GM18520 (cell line): ENCODE results near the gene MORN5.

Experiments used
- ATAC-seq: cut with Tn5 transposase; IDR thresholded peaks from one replicate; pipeline ENCODE4 v1.9.1; 2021; ENCODE audit not compliant: unreplicated experiment

The MORN5 gene

DNA sequence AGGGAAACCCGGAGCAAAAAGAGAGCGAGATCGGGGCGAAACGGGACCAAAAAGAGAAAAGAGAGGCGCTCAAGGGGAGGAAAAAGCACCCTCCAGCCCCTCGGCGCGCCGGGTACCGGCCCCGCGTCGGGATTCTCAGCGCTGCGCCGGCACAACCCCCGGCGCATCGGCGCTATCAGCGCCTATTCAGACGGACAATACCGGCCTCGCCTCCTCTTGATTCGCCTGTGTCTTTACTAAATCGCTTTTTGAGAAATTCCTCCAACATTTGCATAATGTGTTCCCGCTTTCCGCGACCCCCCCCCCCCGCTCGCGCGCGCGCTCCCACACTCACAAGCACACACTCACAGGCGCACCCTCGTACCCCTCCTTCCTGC lies 68.5 kb downstream of the MORN5 start:
- no peak for ATAC-seq

DNA sequence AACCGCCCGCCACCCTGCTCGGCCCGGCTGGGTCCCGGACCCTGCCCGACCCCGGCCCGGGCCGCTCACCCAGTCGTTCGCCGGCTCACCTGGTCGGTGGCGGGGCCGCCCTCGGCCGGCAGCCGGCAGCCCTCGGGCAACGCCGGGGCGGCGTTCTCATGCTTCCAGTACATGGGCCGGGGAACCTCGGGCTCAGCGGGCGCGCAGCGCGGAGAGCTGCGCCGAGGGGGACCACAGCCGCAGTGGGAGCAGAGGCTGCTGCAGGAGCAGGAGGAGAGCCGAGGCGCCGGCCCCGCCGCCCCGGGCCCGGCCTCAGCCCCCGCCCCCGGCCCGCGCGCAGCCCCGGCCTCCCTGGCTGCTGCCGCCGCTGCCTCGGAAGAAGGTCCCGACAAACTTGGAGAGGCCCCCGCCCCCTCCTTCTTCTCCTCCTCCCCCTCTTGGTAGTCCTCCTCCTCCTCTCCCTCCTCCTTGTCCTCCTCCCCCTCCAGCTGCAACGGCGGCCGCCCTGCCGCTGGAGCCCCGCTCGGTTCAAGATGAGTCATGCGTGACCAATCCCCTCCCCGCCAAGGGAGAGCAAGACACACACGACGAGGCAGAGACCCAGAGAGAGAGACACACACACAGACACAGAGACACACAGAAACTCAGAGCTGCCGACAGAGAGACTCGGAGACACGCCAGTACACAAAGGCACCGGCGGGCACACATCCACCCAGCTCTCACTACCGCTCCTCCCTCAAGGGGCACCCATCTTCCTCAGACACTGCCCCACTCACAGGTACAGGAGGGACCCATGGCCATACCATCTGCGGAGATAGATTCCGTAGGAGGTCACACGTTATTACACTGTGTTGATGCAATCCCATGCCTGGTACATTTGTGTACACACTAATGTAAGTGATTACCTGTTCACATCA lies 69.1 kb downstream of the MORN5 start, which contains the start of gene LHX6:
LHX6 (minus strand) TSS at position 390 of the 917 bp plus-strand sequence; CDS start at position 173, 217 bp downstream.
- ATAC-seq, result no peak

DNA sequence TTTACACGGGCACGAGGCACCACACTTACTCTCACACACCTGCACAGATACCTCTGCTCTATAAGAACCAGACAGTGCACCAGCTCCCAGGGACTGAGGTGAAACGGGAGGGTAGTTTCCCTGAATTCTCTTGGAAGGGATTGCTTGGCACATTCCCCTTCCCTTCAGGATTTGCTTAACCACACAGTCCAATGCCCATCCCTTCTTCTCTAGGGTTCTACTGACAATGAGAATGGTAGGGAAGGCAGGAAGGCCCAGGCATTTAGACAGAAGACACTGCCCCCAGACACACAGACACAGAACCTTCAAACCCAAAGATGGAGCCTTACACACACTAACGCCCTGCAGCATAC lies 69.8 kb downstream of the MORN5 start:
- ATAC-seq, result no peak

DNA sequence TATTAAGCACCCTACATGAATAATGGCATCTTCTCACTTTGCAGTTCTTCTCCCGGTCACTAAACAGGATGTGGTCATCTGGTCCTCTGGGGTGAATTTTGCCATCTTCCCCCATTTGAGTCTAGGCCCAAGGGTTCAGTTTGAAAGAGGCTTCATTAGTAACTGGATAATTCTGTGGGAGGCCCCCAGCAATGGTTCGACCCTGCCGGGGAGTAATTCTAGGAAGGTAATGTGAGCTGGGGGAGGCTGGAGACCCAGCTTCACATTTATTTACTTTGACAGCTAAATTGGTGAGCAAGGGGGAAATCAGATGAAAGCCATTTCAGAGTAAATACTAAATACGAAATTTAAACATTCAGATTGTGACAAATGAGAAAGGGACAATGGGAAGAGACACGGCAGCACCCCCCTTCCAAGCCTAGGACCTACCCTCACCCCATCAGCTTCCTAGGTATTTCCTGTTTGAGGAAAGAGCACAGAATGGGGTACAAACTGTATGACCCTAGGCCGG lies 73.1 kb downstream of the MORN5 start:
- no peak for ATAC-seq

DNA sequence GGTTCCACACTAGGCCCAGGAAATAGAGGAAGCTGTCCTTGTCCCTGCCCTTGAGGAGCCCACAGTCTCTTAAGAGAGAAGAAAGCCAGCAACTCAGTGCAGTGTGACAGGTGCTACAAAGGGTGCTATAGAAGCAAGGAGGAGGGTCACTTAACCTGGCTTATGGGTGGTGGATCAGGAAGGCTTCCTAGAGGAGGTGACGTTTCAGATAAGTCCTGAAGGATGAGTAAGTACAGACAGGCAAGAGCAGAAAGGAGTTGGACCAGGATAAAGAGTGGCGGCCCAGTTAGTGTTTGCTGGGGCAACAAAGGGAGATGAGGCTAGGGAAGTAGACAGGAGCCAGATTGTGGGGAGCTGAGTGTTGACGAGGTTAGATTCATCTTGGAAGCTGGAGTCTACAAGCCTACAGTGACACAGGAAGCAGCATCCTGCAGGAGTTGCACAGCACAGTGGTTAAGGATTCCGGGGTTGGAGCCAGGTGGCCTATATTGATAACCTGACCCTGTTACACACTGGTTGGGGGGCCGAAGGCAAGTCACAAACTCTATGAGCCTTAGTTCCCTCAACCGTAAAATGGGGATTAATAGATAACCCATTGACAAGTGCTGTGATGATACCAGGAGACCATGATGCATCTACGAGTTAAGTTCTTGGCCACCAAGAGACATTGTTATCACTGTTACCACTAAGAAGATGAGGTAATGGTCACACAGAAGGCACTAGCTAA lies 74.5 kb downstream of the MORN5 start:
- no peak for ATAC-seq

DNA sequence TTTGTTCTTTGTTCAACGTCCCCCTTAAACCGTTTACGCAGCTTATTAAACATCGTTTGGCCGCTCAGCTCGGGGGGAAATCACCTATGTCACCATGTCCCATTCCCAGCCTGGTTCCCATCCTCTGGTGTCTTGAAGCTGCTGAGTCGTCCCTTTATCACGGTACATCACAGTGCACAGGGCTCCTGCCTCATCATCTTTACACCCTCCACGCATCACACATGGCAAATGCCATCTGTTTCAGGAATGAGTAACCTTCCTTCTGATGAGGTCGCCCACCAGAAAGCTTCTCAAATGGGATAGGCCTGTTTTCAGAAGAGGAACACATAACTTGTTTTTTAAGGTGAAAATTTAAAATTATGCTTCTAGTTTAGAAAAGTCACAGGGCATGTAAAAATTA lies 77.0 kb downstream of the MORN5 start:
- no peak for ATAC-seq

DNA sequence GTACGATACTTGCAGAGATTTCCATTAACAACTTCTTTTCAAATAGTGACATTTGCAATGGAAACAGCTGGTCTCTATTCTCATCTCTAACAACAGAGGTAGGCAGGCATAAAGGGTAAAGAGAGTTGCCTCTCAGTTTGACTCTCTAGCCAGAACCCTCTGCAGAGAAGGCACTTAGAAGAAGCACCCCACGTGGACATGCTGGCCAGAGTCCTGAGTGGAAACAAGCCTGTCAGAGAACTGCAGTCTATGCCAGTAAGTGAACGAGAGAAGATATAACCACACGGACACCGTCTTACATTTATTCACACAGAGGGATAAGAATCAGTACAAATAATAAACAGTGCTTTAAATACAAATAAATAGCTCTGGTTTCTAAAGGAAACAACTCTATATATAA lies 80.0 kb downstream of the MORN5 start:
- no peak for ATAC-seq

DNA sequence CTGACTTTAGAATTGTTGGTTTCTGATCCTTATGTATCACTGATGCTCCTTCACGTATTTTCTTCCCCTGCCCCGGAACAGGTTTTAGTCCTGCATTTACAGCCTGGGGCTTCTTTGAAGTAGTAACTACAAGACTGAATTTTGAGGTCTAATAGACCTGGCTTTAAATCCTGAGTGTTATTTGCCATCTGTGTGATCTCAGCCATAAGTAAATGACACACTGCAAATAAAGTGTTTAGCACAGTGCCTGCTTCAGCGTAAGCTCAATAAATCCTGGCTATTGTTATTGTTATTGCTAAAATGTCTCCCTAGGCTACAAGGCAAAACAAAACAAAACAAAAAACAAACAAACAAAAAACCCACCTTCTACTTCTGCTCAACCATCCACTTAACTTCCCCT lies 84.6 kb downstream of the MORN5 start:
- no peak for ATAC-seq

DNA sequence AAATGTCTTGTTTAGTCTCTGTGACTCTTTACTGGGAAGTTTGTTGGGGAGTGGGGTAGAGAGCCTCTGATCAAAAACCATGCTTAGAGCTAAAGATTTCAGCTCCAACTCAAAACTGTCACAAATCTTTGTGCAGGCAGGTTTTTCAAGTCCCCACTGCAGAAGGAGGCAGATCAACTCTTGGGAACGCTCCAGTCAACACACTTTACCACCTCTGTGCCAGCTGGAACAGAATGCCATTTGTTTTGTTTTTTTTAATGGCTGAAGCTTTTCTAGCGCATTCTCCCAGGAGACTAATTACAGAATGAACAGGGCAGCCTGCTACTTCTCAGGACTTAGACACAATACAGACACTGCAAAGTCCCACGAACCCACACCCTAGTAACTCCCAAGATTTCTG lies 87.0 kb downstream of the MORN5 start:
- ATAC-seq, result no peak

DNA sequence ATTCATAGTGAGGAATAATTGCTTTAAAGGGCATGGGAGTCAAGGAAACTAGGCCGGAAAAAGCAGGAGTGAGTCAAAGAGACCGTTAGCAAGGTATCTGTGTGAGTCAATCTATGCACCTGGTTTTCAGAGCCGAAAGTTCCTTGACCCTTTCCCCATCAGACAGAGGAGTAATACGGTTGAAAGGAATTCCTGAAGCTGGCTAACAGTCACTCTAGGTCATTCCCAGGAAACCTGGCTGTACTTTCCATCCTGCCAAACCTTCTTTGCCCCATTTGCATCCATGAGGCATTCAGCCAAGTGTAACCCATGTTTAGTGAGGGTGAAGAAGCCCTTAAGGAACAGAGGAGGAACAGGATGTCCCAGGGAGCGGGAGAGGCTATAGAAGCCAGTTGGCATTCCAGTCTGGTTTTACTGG lies 88.7 kb downstream of the MORN5 start:
- ATAC-seq, result no peak
